Activated T-helper 9 cell treated with anti-CD3 and anti-CD28 coated beads, Interleukin-2, amount 50 U/mL, for 16 hours (primary cell): ENCODE results near the gene PMAIP1.
"Not testable (repeated sequence)": the region's sequence is repeated elsewhere in the genome, so short reads cannot be mapped to it uniquely, and the experiment has no call there.

Source experiments
- DNase-seq: peaks from one replicate; pipeline ENCODE4 v3.0.0-alpha.2; 2020; ENCODE audit warnings: low read depth

The PMAIP1 gene

GRCh38 chr18:59899298-59900221 is at the start of gene PMAIP1:
PMAIP1 (plus strand) TSS chr18:59899996; CDS start chr18:59900178, 182 bp downstream.
- DNase-seq = peak; percentile 85

DNA sequence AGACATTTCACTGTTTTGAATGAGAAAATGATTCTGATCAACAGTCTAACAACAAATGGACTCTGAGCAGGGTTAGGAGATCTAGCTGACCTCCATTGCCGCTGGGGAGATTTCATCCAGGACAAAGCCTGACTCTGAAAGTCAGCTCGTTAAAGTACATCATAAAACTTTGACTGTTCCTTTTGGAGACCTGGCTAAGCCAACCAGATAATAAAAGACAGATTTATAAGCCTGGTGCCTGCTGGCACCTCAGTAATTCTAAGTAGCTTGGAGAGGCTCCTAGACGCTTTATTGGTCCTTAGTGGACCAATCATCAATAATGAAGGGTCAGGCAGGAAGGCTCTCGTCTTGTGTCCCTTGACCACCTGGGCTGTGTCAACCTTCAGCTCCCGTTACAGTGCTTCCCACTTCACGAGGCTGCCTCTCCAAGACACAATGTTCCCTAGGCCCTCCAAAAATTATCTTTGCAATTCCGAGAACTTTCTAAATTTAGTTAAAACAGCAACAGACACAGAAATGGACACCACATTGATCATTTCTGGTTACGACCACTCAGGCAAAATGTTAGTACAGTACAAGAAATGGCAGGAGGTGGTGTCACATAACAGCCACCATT is 47.9 kb upstream of the PMAIP1 start:
- DNase-seq = no peak

DNA sequence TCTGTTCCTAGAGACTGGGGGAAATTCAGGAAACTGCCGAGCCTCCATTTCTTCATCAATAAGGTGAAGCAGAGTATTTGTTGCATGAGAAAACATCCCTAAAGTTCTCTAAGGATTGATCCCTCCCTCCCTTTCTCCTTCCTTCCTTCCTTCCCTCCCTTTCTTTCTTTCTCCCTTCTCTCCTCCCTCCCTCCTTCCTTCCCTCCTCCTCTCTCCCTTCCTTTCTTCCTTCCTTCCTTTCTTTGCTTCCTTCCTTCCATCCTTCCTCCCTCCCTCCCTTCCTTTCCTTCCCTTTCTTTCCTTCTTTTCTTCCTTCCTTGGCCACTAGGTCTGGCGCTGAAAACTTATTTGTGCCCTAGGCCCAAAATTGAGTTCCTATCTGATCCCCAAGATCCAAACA is 47.2 kb upstream of the PMAIP1 start:
- DNase-seq = no peak

DNA sequence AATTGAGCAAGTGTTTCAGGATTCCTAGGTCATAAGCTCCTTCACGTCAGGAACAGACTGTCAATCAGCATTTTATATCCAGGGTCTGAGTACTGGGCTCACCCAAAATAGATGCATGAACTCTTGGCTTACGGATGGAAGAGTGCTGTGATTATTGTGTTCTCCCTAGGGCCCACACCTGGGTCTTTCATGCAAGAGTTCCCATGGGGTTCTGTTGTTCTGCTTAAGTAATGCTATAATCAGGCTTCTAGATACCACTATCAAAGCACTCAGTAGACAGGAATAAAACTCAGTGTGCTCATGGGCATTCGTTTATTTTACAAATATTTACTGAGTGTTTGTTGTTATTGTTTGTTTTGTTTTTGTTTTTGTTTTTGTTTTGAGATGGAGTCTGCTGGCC is 46.4 kb upstream of the PMAIP1 start:
- DNase-seq = no peak

- DNase-seq = not testable (repeated sequence)
These were observed 45.8 kb upstream of the PMAIP1 start for GRCh38 chr18:59853988-59854387.

DNA sequence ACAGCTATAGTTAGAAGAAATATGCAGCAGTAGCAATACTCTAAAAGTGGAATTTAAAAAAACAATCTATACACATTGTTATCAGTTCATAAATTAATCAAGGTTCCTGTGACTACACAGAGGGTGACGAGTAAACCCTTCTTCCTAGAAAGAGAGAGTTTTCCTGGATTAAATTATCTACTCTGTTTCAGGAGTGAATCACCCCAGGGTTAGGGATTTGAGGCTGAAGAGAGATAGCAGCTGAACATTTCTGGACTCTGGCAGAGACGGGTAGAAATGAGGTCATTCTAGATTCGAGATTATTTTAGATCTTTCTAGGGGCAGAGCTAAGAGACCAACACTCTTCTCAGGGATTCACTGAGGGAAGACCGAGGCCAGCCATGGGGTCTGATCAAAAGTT is 38.8 kb upstream of the PMAIP1 start:
- no peak for DNase-seq

DNA sequence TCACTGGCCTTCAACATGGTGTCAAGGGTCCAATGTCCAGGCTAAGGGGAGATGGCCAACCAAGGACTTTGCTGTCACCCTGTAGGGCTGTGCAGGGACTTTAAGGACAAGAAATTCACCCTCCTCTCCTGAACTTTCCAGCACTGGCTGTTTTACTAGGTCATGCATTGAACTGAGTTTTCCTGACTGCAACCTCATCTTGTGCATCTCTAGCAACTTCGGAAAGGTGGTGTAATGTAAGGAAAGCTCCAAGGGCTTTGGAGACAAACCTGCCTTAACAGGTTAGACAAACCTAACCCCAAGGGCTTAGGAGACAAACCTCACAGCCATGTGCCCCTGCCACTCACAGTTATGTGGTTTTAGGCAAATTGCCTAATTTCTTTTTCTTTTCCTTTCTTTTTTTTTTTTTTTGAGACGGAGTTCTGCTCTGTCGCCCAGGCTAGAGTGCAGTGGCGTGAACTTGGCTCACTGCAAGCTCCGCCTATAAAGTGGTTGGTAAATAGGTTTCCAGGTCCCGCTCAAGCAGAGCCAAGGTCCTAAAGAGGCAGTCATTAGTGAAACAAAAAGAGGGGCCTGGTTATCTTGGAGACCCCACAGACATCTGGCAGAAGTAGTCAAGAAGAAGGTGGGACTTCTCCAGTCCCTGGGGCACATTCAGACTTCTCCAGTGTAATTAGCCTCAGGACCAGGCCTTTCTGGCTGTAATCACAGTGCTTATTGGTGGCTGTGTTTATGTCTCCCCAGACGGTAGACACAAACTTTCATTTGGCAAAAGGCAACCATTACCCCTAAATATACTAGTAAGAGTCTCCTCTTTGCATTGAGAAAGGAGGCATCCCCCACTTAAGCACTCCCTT is 37.6 kb upstream of the PMAIP1 start:
- DNase-seq = no peak

GRCh38 chr18:59865241-59865986 is 34.4 kb upstream of the PMAIP1 start:
- DNase-seq = no peak

DNA sequence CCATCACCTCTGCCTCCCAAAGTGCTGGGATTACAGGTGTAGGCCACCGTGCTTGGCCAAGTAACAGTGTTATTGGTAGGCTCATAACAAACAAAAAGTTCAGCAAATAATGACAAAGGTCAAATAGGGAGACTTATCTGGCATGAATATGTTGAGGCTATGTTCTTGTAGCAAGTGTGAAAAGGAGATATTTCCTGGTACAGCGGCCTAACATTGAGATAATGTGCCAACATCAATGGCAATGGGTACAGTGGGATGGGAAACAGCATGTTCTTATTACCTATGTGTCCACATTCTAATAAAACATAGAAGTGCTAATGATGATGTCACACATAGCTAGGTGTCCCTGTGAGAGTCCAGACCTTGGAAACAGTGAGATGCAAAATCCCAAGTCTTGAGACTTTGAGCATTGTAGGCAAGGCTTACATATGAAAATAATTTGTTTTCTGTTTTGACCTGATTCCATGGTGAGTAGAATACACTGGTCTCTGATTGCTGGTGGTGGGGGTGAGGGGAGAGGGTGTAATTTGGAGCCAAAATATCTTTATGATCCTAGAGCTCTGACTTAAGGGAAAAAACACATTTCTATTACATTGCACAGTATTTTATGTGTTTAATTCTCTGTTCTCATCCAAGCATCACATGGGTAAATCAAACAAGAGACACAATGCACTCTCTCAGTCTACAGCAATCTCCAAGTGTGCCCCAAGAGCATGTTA is 33.1 kb upstream of the PMAIP1 start:
- no peak for DNase-seq

DNA sequence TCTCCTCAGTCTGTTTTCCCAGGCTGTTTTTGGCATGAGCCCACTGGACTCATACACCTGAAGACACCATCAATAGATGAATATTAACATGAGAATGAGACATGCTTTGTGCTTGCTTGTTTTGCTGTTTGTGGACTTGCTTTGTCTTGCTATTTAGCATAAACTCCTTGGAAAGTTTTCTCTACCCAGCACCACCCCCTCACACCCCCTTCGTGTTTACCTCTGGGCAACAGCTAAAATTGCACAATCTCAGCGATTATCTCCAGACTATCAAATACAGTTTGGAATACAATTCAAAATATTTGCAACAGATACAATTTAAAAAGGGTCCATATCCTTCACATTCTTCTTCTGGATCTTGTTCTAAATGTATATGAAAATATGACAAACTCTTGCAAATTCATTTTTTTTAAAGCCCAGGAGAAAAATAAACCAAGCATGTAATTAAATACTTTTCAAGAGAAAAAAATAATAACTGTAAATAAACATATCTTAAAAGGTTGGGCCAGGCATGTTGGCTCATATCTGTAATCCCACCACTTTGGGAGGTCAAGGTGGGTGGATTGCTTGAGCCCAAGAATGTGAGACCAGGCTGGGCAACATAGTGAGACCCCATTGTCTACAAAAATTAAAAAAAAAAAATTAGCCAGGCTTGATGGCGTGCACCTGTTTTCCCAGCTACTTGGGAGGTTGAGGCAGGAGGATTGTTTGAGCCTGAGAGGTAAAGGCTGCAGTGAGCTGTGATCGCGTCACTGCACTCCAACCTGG is 32.3 kb upstream of the PMAIP1 start:
- DNase-seq = no peak

DNA sequence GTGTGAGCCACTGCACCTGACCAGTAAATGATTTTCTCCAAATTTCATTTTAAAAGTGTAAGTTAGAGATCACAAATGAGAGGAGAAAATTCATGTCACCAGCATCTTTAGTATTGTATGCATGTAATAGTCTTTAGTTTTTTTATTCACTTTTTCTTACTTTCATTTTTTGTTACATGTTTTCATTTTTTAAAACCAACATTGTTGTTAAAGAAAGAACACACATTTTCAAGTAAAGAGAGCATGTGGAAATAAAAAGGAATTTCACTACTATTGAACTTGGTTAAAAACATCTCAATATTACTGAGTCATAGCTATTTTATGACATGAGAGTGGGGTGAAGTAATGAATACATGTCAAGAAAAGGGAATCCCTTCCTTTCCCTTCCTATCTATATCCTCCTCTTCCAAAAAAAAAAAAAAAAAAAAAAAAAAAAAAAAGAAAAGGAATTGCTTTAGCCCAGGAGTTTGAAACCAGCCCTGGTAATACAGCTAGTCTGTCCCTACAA is 29.1 kb upstream of the PMAIP1 start:
- no peak for DNase-seq

- DNase-seq = no peak
These were observed 28.0 kb upstream of the PMAIP1 start for GRCh38 chr18:59871711-59872362.

GRCh38 chr18:59873641-59874040 is 26.2 kb upstream of the PMAIP1 start:
- DNase-seq = no peak

DNA sequence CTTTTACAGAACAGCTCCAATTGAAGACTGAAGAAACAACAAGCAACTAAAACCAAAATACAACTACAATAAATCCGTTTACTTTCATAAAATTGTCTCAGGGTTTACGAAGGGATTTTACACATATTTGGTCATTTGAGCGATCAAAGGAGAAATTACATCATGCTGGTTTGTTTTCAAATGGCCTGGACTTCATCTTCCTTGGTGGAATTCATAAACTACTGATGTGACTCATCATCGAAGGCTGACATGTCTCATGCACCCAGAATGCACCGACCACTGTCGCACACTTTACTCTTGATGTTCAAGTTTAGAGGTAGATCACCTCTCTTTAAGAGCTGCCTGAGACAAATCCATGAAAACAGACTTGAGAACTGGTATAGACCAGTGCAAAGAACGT is 25.6 kb upstream of the PMAIP1 start:
- no peak for DNase-seq

GRCh38 chr18:59876310-59876626 is 23.5 kb upstream of the PMAIP1 start:
- DNase-seq = no peak

GRCh38 chr18:59877361-59877760 is 22.4 kb upstream of the PMAIP1 start:
- no peak for DNase-seq

DNA sequence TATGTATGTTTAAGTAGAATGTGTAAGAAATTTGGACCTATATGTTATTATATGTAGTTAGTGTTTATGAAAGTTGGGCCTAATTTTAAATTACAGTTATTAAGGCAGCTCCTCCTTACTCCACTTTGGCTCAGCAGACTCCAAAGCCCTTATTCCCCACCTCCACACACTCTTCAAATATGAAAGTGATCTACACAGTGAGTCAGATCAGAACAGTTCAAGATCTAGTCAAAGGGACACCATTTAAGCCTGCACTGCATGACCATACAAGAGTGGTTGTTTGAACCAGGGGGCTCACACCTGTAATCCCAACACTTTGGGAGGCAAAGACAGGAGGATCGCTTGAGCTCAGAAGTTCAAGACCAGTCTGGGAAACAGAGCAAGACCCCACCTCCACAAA is 21.2 kb upstream of the PMAIP1 start:
- DNase-seq = no peak

- DNase-seq = no peak
These were observed 17.8 kb upstream of the PMAIP1 start for GRCh38 chr18:59881728-59882656.

DNA sequence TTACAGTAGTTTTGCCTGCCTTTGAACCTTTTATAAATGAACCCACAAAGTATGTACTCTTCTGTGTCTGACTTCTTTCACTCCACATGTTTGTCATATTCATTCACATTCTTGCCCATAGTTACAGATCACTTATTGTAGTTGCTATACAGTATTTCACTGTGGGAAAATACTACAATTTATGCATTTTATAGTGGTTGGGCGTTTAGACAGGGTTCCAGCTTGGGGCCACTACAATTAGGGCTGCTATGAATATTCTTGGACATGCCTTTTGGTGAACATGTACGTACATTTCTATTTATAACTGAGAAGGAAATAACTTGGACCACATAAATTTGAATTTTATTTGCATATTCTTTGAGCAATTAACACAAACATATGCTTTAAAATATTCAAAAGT is 15.4 kb upstream of the PMAIP1 start:
- no peak for DNase-seq
